Chondrocyte (in vitro differentiated cells): ENCODE results near the gene BRINP2. TPM values are rescaled to one million over a fixed set of nuclear protein-coding genes. Genes with fewer than 3 reads are reported as not detected.

Source experiments
- DNase-seq: peaks from one replicate; pipeline ENCODE4 v3.0.0; 2021; ENCODE audit warnings: mixed read lengths, low spot score
- H3K27ac Mint-ChIP-seq: one replicate; pipeline ENCODE4 v1.8.0; 2021; ENCODE audit warnings: mild to moderate bottlenecking, moderate library complexity, mixed read lengths; ENCODE audit not compliant: unreplicated experiment
- H3K27me3 Mint-ChIP-seq: 2 replicates; pipeline ENCODE4 v1.8.0; 2021; ENCODE audit warnings: low read depth, mixed read lengths
- H3K36me3 Mint-ChIP-seq: 2 replicates; pipeline ENCODE4 v1.8.0; 2021; ENCODE audit warnings: low read depth, mixed read lengths
- H3K4me1 Mint-ChIP-seq: 2 replicates; pipeline ENCODE4 v1.8.0; 2021; ENCODE audit warnings: low read depth, mild to moderate bottlenecking, mixed read lengths
- H3K4me3 Mint-ChIP-seq: one replicate; pipeline ENCODE4 v1.8.0; 2021; ENCODE audit warnings: mild to moderate bottlenecking, moderate library complexity, mixed read lengths; ENCODE audit not compliant: unreplicated experiment
- H3K9me3 Mint-ChIP-seq: 2 replicates; pipeline ENCODE4 v1.8.0; 2021; ENCODE audit warnings: low read depth, mixed read lengths
- CTCF ChIP-seq: fragments of 200-600 bp; sonication (generic); IDR thresholded peaks from 2 replicates; pipeline ENCODE4 v1.5.0; 2021; ENCODE audit warnings: antibody characterized with exemption, mild to moderate bottlenecking, moderate library complexity
- total RNA-seq: library from RNA; stranded (reverse); gene quantifications from 3 replicates; pipeline ENCODE4 v1.2.1, GENCODE V29; 2021

The BRINP2 gene
- total RNA-seq, 1 donor from 2014 or later: not detected

- no peaks in the 10 kb centered on the region for H3K36me3 Mint-ChIP-seq
- no peak for TF ChIP-seq CTCF
- peaks cover 17% of the 10 kb centered on the region for H3K27me3 Mint-ChIP-seq
- H3K27ac Mint-ChIP-seq: no peak overlapping the region
- H3K4me3 Mint-ChIP-seq: no peak overlapping the region
- DNase-seq: no peak
- H3K4me1 Mint-ChIP-seq: no peaks in the 10 kb centered on the region
- H3K9me3 Mint-ChIP-seq: no peaks in the 10 kb centered on the region
Observed at GRCh38 chr1:177135250-177135649, 35.5 kb upstream of the BRINP2 start.

- TF ChIP-seq CTCF: no peak
- Mint-ChIP-seq H3K36me3 (no peaks in the 10 kb centered on the region), H3K4me1 (no peaks in the 10 kb centered on the region), H3K4me3 (no peak overlapping the region), H3K27me3 (peaks cover 9% of the 10 kb centered on the region), H3K27ac (no peak overlapping the region), H3K9me3 (no peaks in the 10 kb centered on the region)
- DNase-seq: no peak
Observed at GRCh38 chr1:177137814-177138213, 32.9 kb upstream of the BRINP2 start.

- Mint-ChIP-seq H3K4me1 (no peaks in the 10 kb centered on the region), H3K27ac (no peak overlapping the region), H3K9me3 (no peaks in the 10 kb centered on the region), H3K27me3 (peaks cover 9% of the 10 kb centered on the region), H3K4me3 (no peak overlapping the region), H3K36me3 (no peaks in the 10 kb centered on the region)
- TF ChIP-seq CTCF: no peak
- no peak for DNase-seq
Observed at GRCh38 chr1:177138347-177138746, 32.4 kb upstream of the BRINP2 start.

GRCh38 chr1:177142010-177142409 lies 28.7 kb upstream of the BRINP2 start:
- Mint-ChIP-seq H3K4me1 (no peaks in the 10 kb centered on the region), H3K27ac (no peak overlapping the region)

GRCh38 chr1:177142791-177143271 lies 27.9 kb upstream of the BRINP2 start:
- Mint-ChIP-seq H3K27ac (no peak overlapping the region), H3K27me3 (peaks cover 7% of the 10 kb centered on the region), H3K4me3 (no peak overlapping the region), H3K9me3 (no peaks in the 10 kb centered on the region), H3K36me3 (no peaks in the 10 kb centered on the region), H3K4me1 (no peaks in the 10 kb centered on the region)
- TF ChIP-seq CTCF: no peak
- DNase-seq: no peak

More at GRCh38 chr1:177142010-177142409, 28.7 kb upstream of the BRINP2 start:
- Mint-ChIP-seq H3K9me3 (no peaks in the 10 kb centered on the region), H3K4me3 (no peak overlapping the region), H3K27me3 (peaks cover 7% of the 10 kb centered on the region), H3K36me3 (no peaks in the 10 kb centered on the region)
- no peak for DNase-seq
- TF ChIP-seq CTCF: no peak
